ENCODE data around the gene TPM1. TPM values are rescaled to one million over a fixed set of nuclear protein-coding genes. Genes with fewer than 3 reads are reported as not detected.
A peak's percentile ranks its signal among the peaks of the same experiment; 100 is the strongest.

TPM1 gene
- total RNA-seq, 4 donors from 2014 or later: 5,599 to 7,718 (median 6,496) TPM

GRCh38 chr15:63048115-63048775, 5.7 kb downstream of the TPM1 start:
- no peak for TF ChIP-seq EP300 (IDR thresholded peaks at IDR 0.05)
- TF ChIP-seq POLR2A (IDR thresholded peaks at IDR 0.05; ENCODE audit: low read depth): peak; percentile 20
- peak; percentile 84 to 89 (median 86) for TF ChIP-seq CTCF (IDR thresholded peaks at IDR 0.05)
- TF ChIP-seq POLR2AphosphoS5 (IDR thresholded peaks at IDR 0.05): peak in 1 of 2 donors; percentile 84
- peak; percentile 96 for DNase-seq (ENCODE audit: extremely low spot score)
- Histone ChIP-seq H3K4me1 (peaks cover 40 to 75% (median 63%) of the 10 kb centered on the region in 4 donors), H3K36me3 (peaks cover 8 to 61% (median 47%) of the 10 kb centered on the region in 4 donors), H3K4me3 (peak overlapping the region; percentile 70 to 91 (median 82)), H3K27me3 (peaks cover 0 to 6% (median 0%) of the 10 kb centered on the region in 4 donors), H3K9me3 (no peaks in the 10 kb centered on the region), H3K27ac (replicated peaks in 1 of 4) (peak overlapping the region; percentile 93 to 97 (median 96))
- intact Hi-C loops (cut with DNase I): loop anchor here (5.0 to 10.0 kb wide), 2 partner anchors 44 to 263 kb away; no protein-coding TSS in a partner anchor
- WGBS: 0% methylated on average over 18 of the region's 75 CpGs

GRCh38 chr15:63048776-63049665, 6.5 kb downstream of the TPM1 start:
- WGBS: 11% methylated on average over 10 of the region's 38 CpGs
- Histone ChIP-seq H3K4me1 (peaks cover 45 to 75% (median 65%) of the 10 kb centered on the region in 4 donors), H3K4me3 (peak overlapping the region; percentile 70 to 91 (median 82)), H3K9me3 (no peaks in the 10 kb centered on the region), H3K27ac (replicated peaks in 1 of 4) (peak overlapping the region; percentile 93 to 97 (median 96)), H3K27me3 (peaks cover 0 to 5% (median 0%) of the 10 kb centered on the region in 4 donors), H3K36me3 (peaks cover 2 to 53% (median 40%) of the 10 kb centered on the region in 4 donors)
- TF ChIP-seq POLR2AphosphoS5 (IDR thresholded peaks at IDR 0.05) (peak in 1 of 2 donors; percentile 74), CTCF (IDR thresholded peaks at IDR 0.05) (no peak), EP300 (IDR thresholded peaks at IDR 0.05) (no peak)
- intact Hi-C loops (cut with DNase I): loop anchor here (5.0 to 10.0 kb wide), 2 partner anchors 43 to 264 kb away; no protein-coding TSS in a partner anchor
- no peak for DNase-seq (ENCODE audit: extremely low spot score)

GRCh38 chr15:63049783-63050371, 7.3 kb downstream of the TPM1 start:
- DNase-seq (ENCODE audit: extremely low spot score): no peak
- Histone ChIP-seq H3K4me1 (peaks cover 51 to 79% (median 73%) of the 10 kb centered on the region in 4 donors), H3K4me3 (peak overlapping the region; percentile 70 to 91 (median 82)), H3K27me3 (peaks cover 0 to 5% (median 0%) of the 10 kb centered on the region in 4 donors), H3K27ac (replicated peaks in 1 of 4) (peak overlapping the region; percentile 93 to 97 (median 96)), H3K36me3 (peaks cover 0 to 48% (median 38%) of the 10 kb centered on the region in 4 donors), H3K9me3 (no peaks in the 10 kb centered on the region)
- no peak for TF ChIP-seq POLR2A (IDR thresholded peaks at IDR 0.05; ENCODE audit: low read depth)
- no peak for TF ChIP-seq EP300 (IDR thresholded peaks at IDR 0.05)
- TF ChIP-seq POLR2AphosphoS5 (IDR thresholded peaks at IDR 0.05): peak in 1 of 2 donors; percentile 32
- TF ChIP-seq CTCF (IDR thresholded peaks at IDR 0.05): no peak
- WGBS: 39% methylated on average over 8 of the region's 8 CpGs
- intact Hi-C loops (cut with DNase I): loop anchor here (5.0 to 10.0 kb wide), 2 partner anchors 42 to 265 kb away; no protein-coding TSS in a partner anchor

- Histone ChIP-seq H3K27ac (replicated peaks in 1 of 4) (peak overlapping the region; percentile 93 to 97 (median 96)), H3K9me3 (no peaks in the 10 kb centered on the region), H3K27me3 (peaks cover 0 to 5% (median 0%) of the 10 kb centered on the region in 4 donors), H3K4me1 (peaks cover 60 to 87% (median 82%) of the 10 kb centered on the region in 4 donors), H3K36me3 (peaks cover 0 to 48% (median 37%) of the 10 kb centered on the region in 4 donors), H3K4me3 (peak overlapping the region; percentile 70 to 91 (median 82))
- intact Hi-C loops (cut with DNase I): no loop called here
- DNase-seq (ENCODE audit: extremely low spot score): no peak
- TF ChIP-seq POLR2AphosphoS5 (IDR thresholded peaks at IDR 0.05): no peak
- TF ChIP-seq EP300 (IDR thresholded peaks at IDR 0.05): no peak
- TF ChIP-seq POLR2A (IDR thresholded peaks at IDR 0.05; ENCODE audit: low read depth): no peak
- TF ChIP-seq CTCF (IDR thresholded peaks at IDR 0.05): no peak
These were observed 8.2 kb downstream of the TPM1 start for GRCh38 chr15:63050731-63051155.
